SIG-M5 (cell line): ENCODE data around the gene SMAD5.

Experiments used
- DNase-seq: peaks from one replicate; lab custom pipeline; 2025; lab: John Stamatoyannopoulos, UW

Gene SMAD5

DNA sequence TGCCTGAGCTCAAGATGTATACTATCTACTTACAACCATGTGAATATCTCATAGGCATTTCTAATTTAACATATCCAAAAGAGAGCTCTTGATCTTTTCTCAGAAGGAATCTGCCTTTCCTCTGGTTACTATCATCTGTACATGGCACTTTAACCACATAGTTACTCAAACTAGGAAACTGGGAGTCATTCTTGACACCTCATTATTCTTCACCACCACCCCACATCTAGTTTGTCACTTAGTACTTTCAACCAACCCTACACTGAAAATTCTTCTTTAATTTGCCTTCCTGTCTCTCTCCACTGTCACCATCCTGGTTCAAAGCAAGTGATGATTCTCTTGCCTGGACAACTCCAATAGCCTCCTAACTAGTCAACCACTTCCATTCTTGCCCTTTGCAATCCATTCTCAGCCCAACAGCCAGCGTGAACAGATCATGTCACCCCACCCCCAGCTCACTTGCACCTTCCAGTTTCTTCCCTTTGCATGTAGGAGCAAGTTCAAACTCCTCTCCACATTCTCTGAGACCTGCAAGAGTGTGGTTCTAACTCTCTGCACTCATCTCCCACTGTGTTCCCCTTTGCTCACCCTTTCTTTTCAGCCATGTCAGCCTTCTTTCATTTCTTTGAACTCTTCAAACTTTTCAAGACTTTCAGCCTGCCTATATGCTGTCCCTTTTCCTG, 17.3 kb upstream of the SMAD5 start:
- no peak for DNase-seq

DNA sequence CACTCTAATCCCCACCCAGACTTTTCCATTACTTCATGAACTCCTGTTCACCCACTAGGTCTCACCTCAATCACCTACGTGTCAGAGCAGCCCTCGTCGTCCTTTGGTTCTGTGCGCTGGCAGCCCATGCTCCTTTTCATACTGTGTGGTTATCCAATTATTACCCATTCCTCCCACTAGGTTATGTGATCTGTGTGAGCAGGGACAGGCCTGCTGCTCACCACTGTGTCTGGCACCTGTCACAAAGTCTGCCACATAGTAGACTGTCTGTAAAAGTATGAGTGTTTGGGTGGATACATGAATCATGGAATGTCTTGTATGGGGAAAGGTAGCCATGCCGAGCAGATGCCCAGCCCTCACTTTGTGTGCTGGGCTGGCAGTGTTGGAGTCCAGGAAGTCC, 12.1 kb upstream of the SMAD5 start:
- DNase-seq: no peak

DNA sequence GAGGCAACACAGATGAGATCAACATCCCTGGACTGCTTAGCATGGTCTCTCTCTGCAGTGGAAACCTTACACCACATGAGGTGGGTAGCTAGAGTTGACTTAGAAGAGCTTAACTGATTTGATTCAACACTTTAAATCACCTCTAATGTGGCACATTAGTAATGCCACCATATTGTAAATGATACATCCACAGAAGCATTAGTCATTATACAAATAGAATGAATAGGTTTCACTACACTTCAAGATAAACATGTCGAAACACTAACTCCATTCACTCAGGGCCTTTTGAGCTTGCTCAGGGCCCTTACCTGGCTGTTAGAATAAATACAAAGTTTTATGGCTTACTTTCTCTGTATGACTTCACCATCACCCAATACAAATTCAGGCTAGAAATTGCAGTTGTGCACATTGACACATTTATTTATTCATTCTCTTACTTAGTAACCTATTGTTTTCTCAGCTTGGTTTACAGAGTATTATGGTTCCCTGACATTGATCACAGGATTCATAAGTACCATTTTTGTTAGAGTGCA, 9.3 kb upstream of the SMAD5 start:
- DNase-seq: no peak

DNA sequence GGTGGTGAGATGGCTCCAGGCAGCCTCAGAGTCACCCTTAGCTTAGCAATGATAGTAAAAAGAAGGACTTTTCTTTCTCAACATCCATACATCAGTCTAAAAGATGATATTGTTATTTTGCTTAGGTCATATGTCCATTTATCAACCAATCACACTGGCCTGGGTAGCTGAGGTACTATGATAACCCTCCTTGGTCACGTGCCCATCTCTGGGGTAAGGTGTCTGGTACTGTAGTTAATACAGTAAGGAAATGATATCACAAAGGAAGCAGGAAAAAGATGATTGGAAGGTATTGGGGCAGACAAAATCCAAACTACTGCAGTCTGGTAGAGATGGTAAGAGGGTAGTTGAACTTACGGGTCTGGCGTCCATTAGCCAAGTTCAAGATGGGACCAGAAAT, 5.1 kb upstream of the SMAD5 start:
- DNase-seq: no peak

DNA sequence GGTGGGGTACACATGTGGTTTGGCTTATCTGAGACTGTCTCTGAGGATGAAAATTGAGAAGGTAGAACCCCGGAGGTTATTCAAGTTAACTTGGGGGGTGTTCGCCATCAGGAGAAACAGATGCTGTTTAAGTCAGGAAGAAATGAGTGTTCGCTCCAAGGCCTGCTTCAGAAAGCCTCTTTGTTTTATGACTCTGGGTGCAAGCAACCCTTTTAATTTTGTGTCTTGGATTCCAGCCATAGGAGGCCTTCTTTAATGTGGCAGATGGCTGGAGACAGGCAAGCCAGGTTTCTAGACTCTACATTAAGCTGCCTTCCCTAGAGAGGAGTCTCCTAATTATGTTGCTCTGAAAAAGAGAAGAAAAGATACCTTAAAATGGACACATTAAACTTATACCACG, 4.2 kb upstream of the SMAD5 start:
- DNase-seq: no peak

DNA sequence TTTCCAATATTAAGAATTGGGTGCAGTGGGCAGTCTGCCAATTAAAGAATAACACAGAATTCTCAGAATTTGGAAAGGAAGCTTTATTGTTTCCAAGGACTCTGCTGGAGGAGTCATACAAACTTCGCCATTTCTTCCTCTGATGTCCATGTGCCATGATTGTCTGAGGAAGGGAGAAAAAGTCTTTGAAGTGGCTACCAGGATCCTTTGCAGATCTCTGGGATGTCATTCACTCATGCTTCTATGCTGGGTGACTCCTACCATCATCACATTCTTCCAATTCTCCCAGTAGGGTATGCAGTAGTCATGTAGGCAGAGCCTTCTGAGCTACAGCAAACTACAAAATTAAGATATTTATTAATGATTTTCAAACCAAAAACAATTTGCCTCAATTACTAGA, 3.2 kb upstream of the SMAD5 start:
- no peak for DNase-seq

DNA sequence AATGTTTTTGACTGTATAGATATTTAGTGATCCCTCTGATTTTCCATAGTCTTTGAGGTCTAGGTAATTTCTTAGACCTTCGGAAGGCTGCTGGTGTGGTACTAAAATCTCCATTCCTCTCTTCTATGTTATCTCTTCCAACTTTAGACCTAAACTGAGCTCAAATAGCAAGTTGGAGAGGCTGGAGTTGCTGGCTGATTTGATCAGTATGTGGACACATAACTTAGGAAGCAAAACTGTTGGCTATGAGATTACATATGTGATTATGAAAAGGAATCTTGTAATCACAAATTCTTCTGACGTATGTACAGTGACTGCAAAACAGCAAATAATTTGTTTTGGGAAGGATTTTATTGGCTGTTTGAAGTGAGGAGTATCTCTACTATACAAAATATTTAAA, 2.1 kb upstream of the SMAD5 start:
- no peak for DNase-seq

DNA sequence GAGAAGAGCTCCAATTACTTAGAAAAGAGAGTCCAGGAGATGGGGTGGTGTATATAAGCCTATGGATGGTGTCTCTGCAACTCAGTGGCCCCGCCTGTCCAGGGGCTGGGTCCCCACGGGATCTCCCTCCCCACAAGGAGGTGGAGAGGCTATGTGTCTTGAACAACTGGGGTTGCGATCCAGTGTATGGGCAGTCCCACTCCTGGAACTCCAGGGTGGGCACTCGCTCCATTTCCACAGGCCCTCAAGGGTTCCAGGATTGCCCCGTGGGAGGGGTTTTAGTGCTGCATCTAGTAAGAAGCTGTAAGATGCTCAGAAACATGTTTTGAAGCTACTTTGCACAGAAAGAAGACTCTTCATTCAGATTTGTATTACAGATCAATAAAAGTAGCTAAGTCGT, 558 bp upstream of the SMAD5 start:
- no peak for DNase-seq

DNA sequence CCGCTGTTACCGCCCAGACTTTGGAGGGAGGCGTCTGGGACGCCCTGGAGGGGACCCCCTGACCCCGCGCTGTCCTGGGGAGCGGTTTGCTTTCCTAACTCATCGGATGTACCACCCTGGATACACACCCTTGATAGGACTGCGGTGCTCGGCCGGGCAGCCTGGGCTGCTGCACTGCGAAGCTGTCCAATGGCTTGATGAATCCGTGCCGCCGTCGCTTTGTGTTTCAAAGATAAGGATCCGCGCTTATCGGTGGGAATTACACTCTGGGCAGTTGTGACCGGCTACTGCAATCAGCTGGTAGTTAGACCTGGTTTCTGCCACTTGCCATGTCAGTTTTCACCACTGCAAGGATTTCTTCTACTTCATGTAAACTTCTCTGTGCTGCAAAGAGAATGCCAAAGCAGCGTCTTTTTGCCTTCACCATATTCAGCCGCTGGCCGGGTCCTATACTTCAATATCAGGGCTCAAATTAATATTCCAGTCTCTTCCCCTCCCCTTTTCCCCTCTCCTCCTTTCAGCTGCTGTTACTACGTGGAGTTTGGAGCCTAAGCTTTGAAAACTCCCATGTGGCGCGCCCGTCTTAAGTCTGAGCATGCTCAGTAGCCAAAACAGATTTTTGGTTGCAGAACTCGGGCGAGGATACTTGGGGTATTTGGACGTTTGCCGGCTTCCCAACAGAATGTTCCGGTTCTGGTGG, 727 bp downstream of the SMAD5 start:
- no peak for DNase-seq

DNA sequence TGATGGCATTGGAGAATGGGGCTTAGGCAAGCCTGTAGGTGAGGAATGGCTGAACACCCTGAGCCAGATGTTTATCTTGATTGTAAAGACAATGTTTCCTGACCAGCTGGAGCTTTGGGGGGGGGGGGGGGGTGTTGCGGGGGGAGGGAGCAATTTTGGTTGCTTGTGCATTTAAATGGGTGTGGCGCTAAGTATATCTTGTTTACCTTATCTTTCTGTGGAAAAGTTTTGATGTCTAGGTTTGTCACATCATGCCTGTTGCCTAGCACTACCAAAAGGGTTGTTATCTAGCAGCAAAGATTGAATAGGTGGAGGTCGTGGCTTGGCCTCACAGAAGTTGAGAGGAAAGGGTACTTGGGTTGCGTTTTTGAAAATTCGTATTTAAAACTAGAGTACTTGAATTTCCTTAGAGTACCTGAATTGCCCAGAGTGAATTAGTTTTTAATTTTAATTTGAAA, 1.3 kb downstream of the SMAD5 start:
- DNase-seq: no peak

DNA sequence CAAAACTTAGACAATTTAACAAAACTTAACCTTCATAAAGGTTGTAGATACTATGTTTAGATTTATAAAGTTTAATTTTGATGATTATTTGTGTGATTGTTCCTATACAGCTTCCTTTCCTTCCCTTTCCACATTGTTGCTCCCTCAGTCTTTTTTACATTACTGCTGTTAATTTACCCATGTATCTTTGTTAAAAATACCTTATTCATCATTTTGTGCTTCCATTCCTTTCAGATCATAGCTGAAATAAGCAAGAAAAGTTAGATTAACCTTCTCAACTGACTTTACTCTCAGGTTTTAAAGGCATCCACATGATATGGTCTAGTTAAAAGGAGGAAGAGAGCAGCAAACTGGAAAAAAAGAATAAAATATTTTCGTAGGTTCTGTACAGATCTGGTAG, 2.0 kb downstream of the SMAD5 start:
- no peak for DNase-seq

DNA sequence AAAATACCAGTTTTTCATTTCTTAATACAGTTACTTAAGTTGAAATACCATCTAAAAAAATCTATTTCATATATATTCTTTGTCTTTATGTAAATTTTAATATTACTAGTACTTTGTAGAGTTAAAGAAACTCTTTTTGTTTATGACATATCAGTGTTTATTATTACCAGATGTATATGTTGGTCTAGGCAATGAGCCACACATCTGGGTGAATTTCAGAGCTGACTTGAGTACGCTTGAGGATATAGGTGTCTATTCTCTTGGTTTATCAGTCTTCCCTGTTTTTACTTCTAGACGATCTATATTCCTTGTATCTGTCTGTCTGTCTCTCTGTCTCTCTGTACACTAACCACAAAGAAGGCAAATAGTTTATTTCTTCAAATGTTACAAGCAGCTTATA, 2.9 kb downstream of the SMAD5 start:
- no peak for DNase-seq

DNA sequence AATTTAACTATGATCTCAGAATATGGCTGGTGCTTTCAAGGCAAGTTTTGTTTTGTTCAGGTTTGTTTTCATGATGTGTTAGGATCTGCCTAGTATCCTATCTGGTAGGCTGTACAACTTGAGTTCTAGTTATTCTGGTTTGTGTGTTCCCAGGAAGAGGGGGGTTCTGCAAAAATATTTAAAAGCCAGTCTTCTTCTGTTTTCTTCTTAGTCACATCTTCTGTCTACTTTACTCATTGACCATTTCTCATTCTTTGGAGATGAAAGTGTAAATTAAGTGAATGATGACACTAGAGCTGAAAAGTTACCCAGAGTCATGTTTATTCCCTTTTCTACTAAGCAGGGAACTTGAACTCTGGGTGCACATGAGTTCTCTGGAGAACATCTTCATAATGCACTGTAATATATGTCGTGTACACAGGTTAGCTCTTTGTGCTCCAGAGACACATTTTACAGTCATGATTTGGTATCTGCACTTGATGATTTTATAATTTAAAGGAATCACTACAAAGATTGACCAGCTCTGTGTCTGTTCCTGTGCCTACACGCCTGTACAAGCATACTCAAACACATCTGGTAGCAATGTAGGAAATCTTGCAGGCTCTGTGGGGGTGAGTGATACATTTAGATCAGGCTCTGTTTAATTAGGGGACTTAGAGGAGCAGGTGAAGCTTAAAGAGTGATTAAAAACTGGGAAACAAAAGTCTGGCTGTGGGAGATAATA, 5.0 kb downstream of the SMAD5 start:
- DNase-seq: no peak

DNA sequence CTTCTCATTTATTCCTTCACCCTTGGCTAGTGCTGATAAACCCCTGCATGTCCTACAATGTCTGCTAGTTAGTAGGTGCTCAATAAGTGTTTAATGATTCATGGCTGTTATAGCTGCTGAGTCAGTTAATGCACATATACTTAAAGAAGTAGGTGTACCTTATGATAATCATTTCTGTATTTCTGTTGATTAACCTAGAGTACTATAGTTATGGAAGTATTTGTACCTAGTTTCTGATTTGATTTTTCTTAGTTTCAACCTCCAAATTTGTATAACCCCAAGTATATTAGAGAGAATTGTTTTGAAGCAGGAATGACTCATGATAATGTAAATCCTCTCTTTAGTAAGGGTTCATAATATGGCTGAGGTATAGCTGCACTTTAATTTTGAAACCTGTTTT, 8.9 kb downstream of the SMAD5 start:
- no peak for DNase-seq

DNA sequence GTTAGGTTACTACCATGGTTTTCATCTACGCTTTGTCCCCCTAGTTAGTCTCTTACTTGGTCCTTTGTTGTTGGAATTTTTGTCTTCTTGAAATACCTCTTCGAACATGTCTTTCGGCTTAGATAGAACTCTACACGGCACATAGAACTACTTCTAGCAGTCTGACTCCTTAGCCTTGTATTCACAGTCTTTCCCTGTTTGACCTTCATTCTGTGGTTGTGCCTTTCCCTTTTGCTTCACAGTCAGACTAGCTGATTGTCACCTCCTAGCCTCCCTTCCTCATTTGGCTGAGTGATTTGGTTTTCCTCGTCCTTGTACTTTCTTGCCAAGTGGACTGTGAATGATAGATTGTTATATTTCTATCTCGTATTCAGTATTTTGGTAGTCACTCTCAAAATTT, 10.7 kb downstream of the SMAD5 start:
- DNase-seq: no peak

DNA sequence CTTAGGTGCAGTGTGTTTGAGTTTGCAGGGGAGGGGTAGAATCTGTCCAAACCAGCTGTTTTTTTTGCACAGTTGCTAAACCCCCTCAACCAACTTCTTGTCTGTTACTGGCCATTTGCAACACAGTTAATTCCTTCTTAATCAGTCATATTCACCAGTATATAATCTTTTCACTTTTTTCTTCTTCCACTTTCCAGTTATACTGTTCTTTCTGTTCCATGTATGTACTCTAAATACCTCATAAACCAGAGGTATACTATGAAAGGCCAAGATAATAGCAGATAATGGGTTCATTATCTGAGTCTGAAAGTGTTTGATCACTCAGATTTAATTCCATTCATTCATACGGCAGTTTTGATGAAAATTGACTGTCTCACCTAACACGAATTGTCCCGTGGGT, 11.1 kb downstream of the SMAD5 start:
- no peak for DNase-seq

DNA sequence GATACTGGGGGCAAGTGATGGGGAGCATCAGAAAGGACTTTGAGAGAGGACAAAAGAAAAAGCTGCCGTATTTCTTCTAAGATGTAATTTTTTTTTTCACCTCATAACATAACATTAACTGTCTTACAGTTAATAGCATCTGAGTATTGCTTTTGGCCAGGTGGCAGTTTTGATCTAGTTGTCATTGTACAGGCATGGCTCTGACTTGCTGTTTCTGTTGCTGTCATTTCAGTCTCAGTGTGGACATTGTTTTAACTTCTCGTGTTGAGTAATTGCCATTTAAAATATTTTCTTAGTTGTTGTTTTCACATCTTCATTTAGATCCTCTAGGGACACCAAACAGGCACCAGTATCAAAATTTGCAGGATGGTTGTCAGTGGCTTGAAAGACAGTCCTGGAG, 12.4 kb downstream of the SMAD5 start:
- DNase-seq: no peak

DNA sequence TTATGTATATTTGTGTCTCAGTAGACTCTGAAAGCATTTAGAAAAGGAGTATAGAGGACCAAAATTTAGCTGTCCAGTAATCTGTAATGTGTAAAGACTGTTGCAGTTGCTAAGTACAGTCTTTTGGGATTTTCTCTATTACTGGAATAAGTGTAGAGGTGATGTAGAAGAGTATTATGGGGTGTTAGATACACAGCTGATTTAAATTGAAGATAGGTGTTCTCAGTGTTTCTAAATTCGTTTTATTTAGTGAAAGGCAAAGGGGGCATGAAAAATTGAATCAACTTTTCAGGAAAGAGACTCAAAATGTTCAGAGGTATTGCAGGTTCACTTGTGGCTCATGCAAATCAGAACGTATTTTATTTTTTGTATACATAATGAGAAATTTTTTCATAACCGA, 13.6 kb downstream of the SMAD5 start:
- no peak for DNase-seq

DNA sequence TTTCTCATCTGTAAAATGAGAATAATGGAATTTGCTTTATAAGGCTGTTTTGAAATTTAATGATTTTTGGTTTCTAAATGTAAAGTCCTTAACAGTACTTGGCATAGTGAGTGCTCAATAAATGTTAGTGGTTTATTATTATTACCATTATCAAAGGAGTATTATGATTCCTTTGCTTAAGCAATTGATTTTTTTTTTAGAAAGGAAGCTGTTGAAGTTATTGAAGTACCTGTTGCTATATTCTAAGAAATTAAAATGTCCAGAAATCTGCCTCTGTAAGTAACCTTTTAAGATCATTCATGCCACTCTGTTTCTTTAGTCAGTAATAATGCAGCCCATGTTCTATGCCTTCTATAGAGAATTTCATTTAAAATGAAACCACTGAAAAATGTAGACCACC, 15.0 kb downstream of the SMAD5 start:
- DNase-seq: no peak

DNA sequence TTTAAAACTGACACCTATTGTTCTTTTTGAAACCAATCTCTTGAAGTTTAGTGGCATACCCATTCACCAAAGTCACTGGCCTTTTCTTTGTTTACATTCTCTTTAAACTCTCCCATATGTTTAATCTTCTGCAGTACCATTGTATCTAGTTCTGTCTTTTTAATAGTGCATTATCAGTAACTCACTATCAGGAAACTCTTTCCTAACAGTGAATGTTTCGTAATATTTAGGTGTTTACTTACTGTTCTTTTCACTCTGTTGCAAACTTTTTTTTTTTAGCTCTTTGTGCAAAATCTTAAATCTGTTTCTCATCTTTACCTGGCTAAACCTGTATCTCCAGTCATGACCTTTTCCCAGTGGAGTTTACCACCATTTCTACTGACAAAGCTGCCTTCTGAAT, 17.2 kb downstream of the SMAD5 start:
- DNase-seq: no peak

DNA sequence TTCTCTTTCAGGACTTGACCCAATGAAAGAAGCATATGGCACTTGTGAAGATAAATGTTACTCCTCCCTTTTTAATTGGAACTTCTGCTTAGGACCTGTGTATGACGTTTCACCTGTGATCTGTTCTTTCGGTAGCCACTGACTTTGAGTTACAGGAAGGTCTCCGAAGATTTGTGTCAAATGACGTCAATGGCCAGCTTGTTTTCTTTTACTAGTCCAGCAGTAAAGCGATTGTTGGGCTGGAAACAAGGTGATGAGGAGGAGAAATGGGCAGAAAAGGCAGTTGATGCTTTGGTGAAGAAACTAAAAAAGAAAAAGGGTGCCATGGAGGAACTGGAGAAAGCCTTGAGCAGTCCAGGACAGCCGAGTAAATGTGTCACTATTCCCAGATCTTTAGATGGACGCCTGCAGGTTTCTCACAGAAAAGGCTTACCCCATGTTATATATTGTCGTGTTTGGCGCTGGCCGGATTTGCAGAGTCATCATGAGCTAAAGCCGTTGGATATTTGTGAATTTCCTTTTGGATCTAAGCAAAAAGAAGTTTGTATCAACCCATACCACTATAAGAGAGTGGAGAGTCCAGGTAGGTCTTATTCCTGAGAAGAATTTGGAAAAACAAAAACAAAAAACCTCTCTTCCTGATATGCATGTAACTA, 21.1 kb downstream of the SMAD5 start:
- DNase-seq: no peak

DNA sequence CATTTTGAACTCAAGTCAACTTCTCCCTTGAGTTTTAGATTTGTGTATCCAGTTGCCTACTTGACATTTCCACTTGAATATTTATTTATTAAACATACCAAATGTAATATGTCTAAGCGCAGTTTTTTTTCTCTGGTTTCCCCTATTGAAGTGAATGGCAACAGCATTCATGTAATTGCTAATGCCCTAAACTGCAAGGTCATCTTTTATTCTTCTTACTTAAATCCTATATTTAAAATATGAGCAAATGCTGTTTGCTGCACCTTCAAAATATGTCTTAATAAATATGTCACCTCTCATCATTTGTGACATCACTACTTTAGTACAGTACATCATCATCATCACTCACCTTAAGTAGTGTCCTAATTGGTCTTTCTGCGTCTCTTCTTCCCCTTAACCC, 22.4 kb downstream of the SMAD5 start:
- no peak for DNase-seq

DNA sequence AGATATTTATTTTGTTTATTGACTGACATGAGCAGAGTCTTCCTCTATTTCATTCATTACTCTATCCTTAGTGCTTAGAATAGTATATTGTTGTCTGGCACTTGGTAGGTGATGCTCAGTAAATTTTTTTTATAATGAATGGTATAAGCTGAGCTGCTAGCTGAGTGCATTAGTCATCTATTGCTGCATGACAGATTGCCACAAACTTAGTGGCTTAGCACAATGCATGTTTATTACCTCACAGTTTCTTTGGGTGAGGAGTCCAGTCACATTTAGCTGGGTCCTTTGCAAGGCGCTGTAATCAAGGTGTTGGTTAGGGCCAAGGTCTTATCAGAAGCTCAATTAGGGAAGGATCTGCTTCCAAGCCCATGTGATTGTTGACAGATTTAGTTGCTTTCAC, 23.1 kb downstream of the SMAD5 start:
- DNase-seq: no peak
